Measurements from ENCODE around the gene DRG2. TPM values are rescaled to one million over a fixed set of nuclear protein-coding genes. Genes with fewer than 3 reads are reported as not detected.

Gene DRG2
- total RNA-seq, 1 experiment from 2014 or later = 42.0 TPM

GRCh38 chr17:18122990-18123753 is 35.4 kb downstream of the DRG2 start:
- H3K9me3 ChIP-seq (ENCODE audit: control insufficient read depth, insufficient read depth, low read depth, low read length) = no peaks in the 10 kb centered on the region
- H3K27ac ChIP-seq (ENCODE audit: low read length) = no peak overlapping the region
- H3K4me3 ChIP-seq (ENCODE audit: low read depth in 2 of 2, low read length in 2 of 2) = no peak overlapping the region
- H3K27me3 ChIP-seq (ENCODE audit: control insufficient read depth, insufficient read depth, low read length) = no peaks in the 10 kb centered on the region
- no peak for TF ChIP-seq TCF7L2 (IDR thresholded peaks at IDR 0.05; ENCODE audit: low read depth, low read length)
- TF ChIP-seq CTCF (IDR thresholded peaks at IDR 0.05) = no peak
- TF ChIP-seq REST (IDR thresholded peaks at IDR 0.05; ENCODE audit: insufficient read depth in 1 of 2, low read depth in 2 of 2, low read length in 1 of 2) = no peak
- TF ChIP-seq SIN3A (IDR thresholded peaks at IDR 0.05; ENCODE audit: borderline replicate concordance, insufficient read depth, low read depth, low read length) = no peak
- no peak for TF ChIP-seq POLR2AphosphoS5 (IDR thresholded peaks at IDR 0.05; ENCODE audit: low read depth, low read length)
- no peaks in the 10 kb centered on the region for H3K36me3 ChIP-seq (ENCODE audit: control insufficient read depth, insufficient read depth, low read length)
- DNase-seq (ENCODE audit: low read depth, low spot score) = no peak
- ChIA-PET CTCF (no interaction called here), POLR2A (no interaction called here)
- no peaks in the 10 kb centered on the region for H3K4me1 ChIP-seq (ENCODE audit: control insufficient read depth, insufficient read depth, low read length)
- ATAC-seq = no peak
- intact Hi-C loops (cut with micrococcal nuclease; ENCODE audit: unreplicated experiment) (no loop called here), in situ Hi-C loops (cut with HindIII; ENCODE audit: low pct_unique_long_range_greater_than_20kb, low sequenced_read_pairs) (no loop called here)
- no TSS peak for BruUV-seq (replicated peaks)

GRCh38 chr17:18124345-18125126 is 36.8 kb downstream of the DRG2 start:
- POLR2A ChIA-PET = no interaction called here
- intact Hi-C loops (cut with micrococcal nuclease; ENCODE audit: unreplicated experiment) = no loop called here
- no peaks in the 10 kb centered on the region for H3K9me3 ChIP-seq (ENCODE audit: control insufficient read depth, insufficient read depth, low read depth, low read length)
- no peaks in the 10 kb centered on the region for H3K27me3 ChIP-seq (ENCODE audit: control insufficient read depth, insufficient read depth, low read length)
- H3K4me1 ChIP-seq (ENCODE audit: control insufficient read depth, insufficient read depth, low read length) = no peaks in the 10 kb centered on the region
- H3K36me3 ChIP-seq (ENCODE audit: control insufficient read depth, insufficient read depth, low read length) = no peaks in the 10 kb centered on the region
- H3K4me3 ChIP-seq (ENCODE audit: low read depth in 2 of 2, low read length in 2 of 2) = no peak overlapping the region
- in situ Hi-C loops (cut with HindIII; ENCODE audit: low pct_unique_long_range_greater_than_20kb, low sequenced_read_pairs) = no loop called here
- TF ChIP-seq REST (IDR thresholded peaks at IDR 0.05; ENCODE audit: insufficient read depth in 1 of 2, low read depth in 2 of 2, low read length in 1 of 2) (no peak), SIN3A (IDR thresholded peaks at IDR 0.05; ENCODE audit: borderline replicate concordance, insufficient read depth, low read depth, low read length) (no peak), TCF7L2 (IDR thresholded peaks at IDR 0.05; ENCODE audit: low read depth, low read length) (no peak), CTCF (IDR thresholded peaks at IDR 0.05) (no peak), POLR2AphosphoS5 (IDR thresholded peaks at IDR 0.05; ENCODE audit: low read depth, low read length) (no peak)
- no TSS peak for BruUV-seq (replicated peaks)
- DNase-seq (ENCODE audit: low read depth, low spot score) (no peak), ATAC-seq (no peak)
- H3K27ac ChIP-seq (ENCODE audit: low read length) = no peak overlapping the region
- CTCF ChIA-PET = no interaction called here

Measured in Panc1 (cell line).